K562 (cell line): Measurements from ENCODE around the gene GPX1. TPM values are rescaled to one million over a fixed set of nuclear protein-coding genes. Genes with fewer than 3 reads are reported as not detected.
"Not testable (repeated sequence)": the region's sequence is repeated elsewhere in the genome, so short reads cannot be mapped to it uniquely, and the experiment has no call there.

Experiments
- ATAC-seq: fragments of 200-7000 bp; cut with Tn5 transposase; 3 replicates; pipeline ENCODE4 v1.9.1; 2020; ENCODE audit warnings: moderate library complexity
- BruUV-seq: library from RNA; stranded (reverse); fragments of 400-500 nt; replicated peaks from 2 replicates; lab custom pipeline; 2021; lab: Mats Ljungman, UMichigan
- CTCF ChIA-PET: fragments of 300-600 bp; formaldehyde crosslinking; extraction: SDS; loops from one replicate; lab custom pipeline; 2021; ENCODE audit warnings: low intra/inter-chr PET ratio; lab: Yijun Ruan, JAX
- POLR2A ChIA-PET: fragments of 300-600, 350-650 bp; sonication (Branson Sonifier 250); formaldehyde crosslinking; extraction: SDS; loops from one replicate; lab custom pipeline; 2021; ENCODE audit warnings: antibody characterized with exemption, inconsistent platforms; lab: Yijun Ruan, JAX
- DNase-seq, 4 experiments: peaks; one replicate each; pipeline versions ENCODE4 v3.0.0 to v3.0.0-alpha.2; 2011 to 2018; ENCODE audit warnings: low spot score in 3 of 4, mixed read lengths in 3 of 4; ENCODE audit errors: extremely low read depth in 1 of 4
- FAIRE-seq: peaks from 2 replicates; lab custom pipeline; 2011; peaks lifted over from hg19 to GRCh38; lab: Jason Lieb, UNC
- H2AFZ ChIP-seq: 2 replicates; pipeline ENCODE4 v1.6.0; 2011; ENCODE audit warnings: low read depth, low read length, control low read depth, inconsistent platforms
- H3K27ac ChIP-seq: fragments of 200-600 bp; 3 replicates; pipeline ENCODE4 v1.8.0; 2011; ENCODE audit warnings: low read depth, mild to moderate bottlenecking, control low read depth, inconsistent platforms, low read length, moderate library complexity, mixed read lengths; ENCODE audit errors: extremely low read depth
- H3K27me3 ChIP-seq, 2 experiments: fragments of 300-600 bp in 1 of 2; 2 replicates in 1 of 2; 3 replicates in 1 of 2; pipeline versions ENCODE4 v1.6.0 to v1.8.0; 2011; ENCODE audit warnings: inconsistent platforms in 2 of 2, low read length in 2 of 2, mild to moderate bottlenecking in 1 of 2, mixed read lengths in 1 of 2, moderate library complexity in 1 of 2; ENCODE audit not compliant: control insufficient read depth in 2 of 2, insufficient read depth in 2 of 2
- H3K36me3 ChIP-seq: fragments of 300-600 bp; 3 replicates; pipeline ENCODE4 v1.8.0; 2011; ENCODE audit warnings: mild to moderate bottlenecking, low read length, inconsistent platforms; ENCODE audit not compliant: control insufficient read depth, insufficient read depth
- H3K4me1 ChIP-seq, 2 experiments: fragments of 200-600 bp in 1 of 2; replicated peaks in 1 of 2; 2 replicates in 1 of 2; 3 replicates in 1 of 2; pipeline versions ENCODE4 v1.5.1 to v1.8.0; 2011; ENCODE audit warnings: inconsistent platforms in 2 of 2, low read length in 2 of 2, mild to moderate bottlenecking in 1 of 2, mixed read lengths in 1 of 2, moderate library complexity in 1 of 2; ENCODE audit not compliant: control insufficient read depth in 2 of 2, insufficient read depth in 2 of 2
- H3K4me2 ChIP-seq: 2 replicates; pipeline ENCODE4 v1.6.1; 2011; ENCODE audit warnings: low read length, control low read depth, inconsistent platforms, mixed read lengths; ENCODE audit not compliant: insufficient read depth
- H3K4me3 ChIP-seq: fragments of 200-600 bp; sonication (generic), shearing (Covaris generic); 2 replicates; pipeline ENCODE4 v1.5.1; 2016; ENCODE audit warnings: control low read depth, inconsistent platforms
- H3K79me2 ChIP-seq: fragments of 200-600 bp; 3 replicates; pipeline ENCODE4 v1.8.0; 2011; ENCODE audit warnings: low read length, inconsistent platforms; ENCODE audit not compliant: control insufficient read depth, insufficient read depth
- H3K9ac ChIP-seq, 2 experiments: 2 replicates each; pipeline versions ENCODE4 v1.6.0 to v1.6.1; 2011; ENCODE audit warnings: low read depth in 2 of 2, low read length in 2 of 2, control low read depth in 1 of 2, inconsistent platforms in 1 of 2, mild to moderate bottlenecking in 1 of 2, mixed read lengths in 1 of 2; ENCODE audit not compliant: insufficient read depth in 1 of 2
- H3K9me1 ChIP-seq: one replicate; pipeline ENCODE4 v1.6.0; 2011; ENCODE audit warnings: inconsistent platforms, mild to moderate bottlenecking, low read length, moderate library complexity; ENCODE audit not compliant: control insufficient read depth, insufficient read depth
- H3K9me3 ChIP-seq: replicated peaks from 2 replicates; pipeline ENCODE4 v1.5.1; 2011; ENCODE audit warnings: low read depth, low read length, inconsistent platforms; ENCODE audit not compliant: control insufficient read depth, insufficient read depth
- H4K20me1 ChIP-seq: replicated peaks from 2 replicates; pipeline ENCODE4 v1.6.1; 2011; ENCODE audit warnings: low read length, inconsistent platforms, mixed read lengths; ENCODE audit not compliant: control insufficient read depth, insufficient read depth
- SMC3 ChIP-seq: conservative IDR thresholded peaks from 2 replicates; pipeline ENCODE4 v1.6.1; 2011; ENCODE audit warnings: low read depth, low read length, improper control_type of control experiment; ENCODE audit not compliant: insufficient read depth
- WGBS: fragments of 100-300 bp; shearing (Covaris generic); methylation state at CpG from one replicate; pipeline ENCODE4 v1.1.6; 2016; ENCODE audit warnings: low coverage, mixed read lengths; ENCODE audit not compliant: insufficient coverage; ENCODE audit errors: missing lambda C conversion rate; 5-methylcytosine and 5-hydroxymethylcytosine counted together
- in situ Hi-C: fragments of 300-500 bp; cut with MboI; formaldehyde crosslinking; loops from 4 replicates; pipeline ENCODE4 v1.15.0; 2018; ENCODE audit warnings: inconsistent platforms, mixed read lengths
- intact Hi-C: fragments of 100-400 bp; cut with micrococcal nuclease; formaldehyde crosslinking; loops from 2 replicates; pipeline ENCODE4 v1.14.2; 2022
- polyA plus RNA-seq, 8 experiments: library from polyadenylated mRNA; depleted of rRNA in 4 of 8; stranded (reverse) in 5 of 8; unstranded in 3 of 8; fragments of >200 nt; fragmentation: Nextera tagmentation in 2 of 8; fragmentation: Illumina TruSeq in 1 of 8; extraction: Ambion mirVana in 2 of 8; extraction: Trizol in 1 of 8; gene quantifications; 2 replicates each; pipeline versions ENCODE4 v1.2.1 to v1.2.3, GENCODE V29; 2011 to 2014; ENCODE audit warnings: inconsistent platforms in 1 of 8, missing spikeins in 1 of 8
- total RNA-seq, 7 experiments: library from RNA; depleted of rRNA in 6 of 7; stranded (reverse); fragments of >200 nt in 6 of 7; fragmentation: Illumina TruSeq in 2 of 7; extraction: Trizol in 2 of 7; gene quantifications; 2 replicates each; pipeline versions ENCODE4 v1.2.1 to v1.2.3, GENCODE V29; 2011 to 2021; ENCODE audit warnings: low replicate concordance in 1 of 7
- TF ChIP-seq, protein P1 (sequence below), 3 experiments: IDR thresholded peaks in 2 of 3; conservative IDR thresholded peaks in 1 of 3; 2 replicates each; pipeline ENCODE4 v1.5.1; 2011 to 2012; ENCODE audit warnings: low read length in 3 of 3, mild to moderate bottlenecking in 3 of 3, control low read depth in 2 of 3, improper control_type of control experiment in 1 of 3, inconsistent platforms in 1 of 3, low read depth in 1 of 3, mixed read lengths in 1 of 3, moderate library complexity in 1 of 3; ENCODE audit not compliant: insufficient read depth in 2 of 3
- TF ChIP-seq, protein P2 (sequence below): fragments of 200-400 bp; formaldehyde crosslinking; IDR thresholded peaks from 2 replicates; pipeline ENCODE4 v1.6.1; 2017; ENCODE audit warnings: mild to moderate bottlenecking, low read depth, low read length, moderate library complexity

GPX1 gene
- total and polyA plus RNA-seq, 9 of the 15 experiments (the other 6 are each of a cell fraction or from before 2014, with no cell fraction given) = 0.08 to 1.3 (median 0.21) TPM; not detected in 5

DNA sequence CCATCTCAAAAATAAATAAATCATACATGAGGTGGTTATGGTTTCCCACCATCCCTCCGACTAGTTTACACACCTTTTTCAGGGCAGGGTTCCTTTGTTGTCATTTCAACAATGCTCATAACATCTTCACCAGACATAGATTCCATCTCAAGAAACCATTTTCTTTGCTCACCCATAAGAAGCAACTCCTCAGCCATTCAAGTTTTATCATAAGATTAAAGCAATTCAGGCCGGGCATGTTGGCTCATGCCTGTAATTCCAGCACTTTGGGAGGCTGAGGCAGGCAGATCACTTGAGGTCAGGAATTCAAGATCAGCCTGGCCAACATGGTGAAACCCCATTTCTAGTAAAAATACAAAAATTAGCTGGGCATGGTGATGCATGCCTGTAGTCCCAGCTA lies 29.8 kb downstream of the GPX1 start:
- H3K4me2 ChIP-seq, H3K4me3 ChIP-seq, H3K79me2 ChIP-seq, in situ Hi-C loops, POLR2A ChIA-PET, BruUV-seq, intact Hi-C loops, H3K27me3 ChIP-seq, H4K20me1 ChIP-seq, DNase-seq, H3K4me1 ChIP-seq, ATAC-seq, H3K27ac ChIP-seq, FAIRE-seq, H2AFZ ChIP-seq, H3K9me1 ChIP-seq, H3K9ac ChIP-seq, H3K9me3 ChIP-seq: not testable (repeated sequence)
- peaks cover 70% of the 10 kb centered on the region for H3K36me3 ChIP-seq
- 100% methylated on average over 1 of the region's 2 CpGs for WGBS
- CTCF ChIA-PET = interaction anchor here (1.5 kb wide), 1 partner anchor 120 kb away, joined by 8 read pairs; no protein-coding TSS in a partner anchor

DNA sequence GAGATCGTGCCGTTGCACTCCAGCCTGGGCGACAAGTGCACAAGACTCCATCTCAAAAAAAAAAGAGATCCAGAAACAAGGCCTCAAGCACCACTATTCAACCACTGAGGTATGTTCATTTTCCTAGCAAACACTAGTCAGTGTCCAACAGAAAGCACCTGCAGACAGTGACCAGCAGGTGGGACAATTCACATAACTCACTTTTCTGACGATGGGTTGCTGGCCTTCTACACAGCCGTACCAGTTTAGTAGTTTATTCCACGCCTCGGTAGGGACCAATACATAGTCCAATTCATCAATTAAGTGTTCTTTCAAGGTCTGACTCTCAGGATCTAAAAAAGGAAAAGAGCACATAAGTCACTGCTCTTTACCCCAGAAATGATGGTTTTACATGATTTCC lies 30.7 kb downstream of the GPX1 start:
- in situ Hi-C loops (no loop called here), intact Hi-C loops (no loop called here)
- no peaks in the 10 kb centered on the region for H3K27me3 ChIP-seq
- H3K4me2 ChIP-seq = no peak overlapping the region
- BruUV-seq = no TSS peak
- no peaks in the 10 kb centered on the region for H3K79me2 ChIP-seq
- peaks cover 68% of the 10 kb centered on the region for H3K36me3 ChIP-seq
- WGBS = 91% methylated on average over 7 of the region's 7 CpGs
- ChIA-PET CTCF (interaction anchor here (1.5 kb wide), 1 partner anchor 121 kb away, joined by 8 read pairs; no protein-coding TSS in a partner anchor), POLR2A (no interaction called here)
- FAIRE-seq (no peak), ATAC-seq (0 out of 3 replicates have a peak, but pooled peaks have one; percentile 34), DNase-seq (peak in 1 of 4 experiments; percentile 14)
- no peaks in the 10 kb centered on the region for H3K9me3 ChIP-seq
- no peaks in the 10 kb centered on the region for H3K4me1 ChIP-seq
- no peak overlapping the region for H3K27ac ChIP-seq
- TF ChIP-seq, protein P1, sequence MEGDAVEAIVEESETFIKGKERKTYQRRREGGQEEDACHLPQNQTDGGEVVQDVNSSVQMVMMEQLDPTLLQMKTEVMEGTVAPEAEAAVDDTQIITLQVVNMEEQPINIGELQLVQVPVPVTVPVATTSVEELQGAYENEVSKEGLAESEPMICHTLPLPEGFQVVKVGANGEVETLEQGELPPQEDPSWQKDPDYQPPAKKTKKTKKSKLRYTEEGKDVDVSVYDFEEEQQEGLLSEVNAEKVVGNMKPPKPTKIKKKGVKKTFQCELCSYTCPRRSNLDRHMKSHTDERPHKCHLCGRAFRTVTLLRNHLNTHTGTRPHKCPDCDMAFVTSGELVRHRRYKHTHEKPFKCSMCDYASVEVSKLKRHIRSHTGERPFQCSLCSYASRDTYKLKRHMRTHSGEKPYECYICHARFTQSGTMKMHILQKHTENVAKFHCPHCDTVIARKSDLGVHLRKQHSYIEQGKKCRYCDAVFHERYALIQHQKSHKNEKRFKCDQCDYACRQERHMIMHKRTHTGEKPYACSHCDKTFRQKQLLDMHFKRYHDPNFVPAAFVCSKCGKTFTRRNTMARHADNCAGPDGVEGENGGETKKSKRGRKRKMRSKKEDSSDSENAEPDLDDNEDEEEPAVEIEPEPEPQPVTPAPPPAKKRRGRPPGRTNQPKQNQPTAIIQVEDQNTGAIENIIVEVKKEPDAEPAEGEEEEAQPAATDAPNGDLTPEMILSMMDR (IDR thresholded peaks at IDR 0.05 in 2 of 3, conservative IDR thresholded peaks at IDR 0.05 in 1 of 3; ENCODE audit: insufficient read depth in 2 of 3, low read depth in 1 of 3, low read length in 3 of 3) = peak in 2 of 3 experiments; percentile 11 to 23; a peak in 2 of 6 replicates
- TF ChIP-seq, protein P2, sequence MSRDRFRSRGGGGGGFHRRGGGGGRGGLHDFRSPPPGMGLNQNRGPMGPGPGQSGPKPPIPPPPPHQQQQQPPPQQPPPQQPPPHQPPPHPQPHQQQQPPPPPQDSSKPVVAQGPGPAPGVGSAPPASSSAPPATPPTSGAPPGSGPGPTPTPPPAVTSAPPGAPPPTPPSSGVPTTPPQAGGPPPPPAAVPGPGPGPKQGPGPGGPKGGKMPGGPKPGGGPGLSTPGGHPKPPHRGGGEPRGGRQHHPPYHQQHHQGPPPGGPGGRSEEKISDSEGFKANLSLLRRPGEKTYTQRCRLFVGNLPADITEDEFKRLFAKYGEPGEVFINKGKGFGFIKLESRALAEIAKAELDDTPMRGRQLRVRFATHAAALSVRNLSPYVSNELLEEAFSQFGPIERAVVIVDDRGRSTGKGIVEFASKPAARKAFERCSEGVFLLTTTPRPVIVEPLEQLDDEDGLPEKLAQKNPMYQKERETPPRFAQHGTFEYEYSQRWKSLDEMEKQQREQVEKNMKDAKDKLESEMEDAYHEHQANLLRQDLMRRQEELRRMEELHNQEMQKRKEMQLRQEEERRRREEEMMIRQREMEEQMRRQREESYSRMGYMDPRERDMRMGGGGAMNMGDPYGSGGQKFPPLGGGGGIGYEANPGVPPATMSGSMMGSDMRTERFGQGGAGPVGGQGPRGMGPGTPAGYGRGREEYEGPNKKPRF = no peak
- TF ChIP-seq SMC3 = 0 out of 2 replicates have a peak, but pooled peaks have one; percentile 11
- no peak overlapping the region for H3K9ac ChIP-seq
- no peaks in the 10 kb centered on the region for H4K20me1 ChIP-seq
- H3K4me3 ChIP-seq = no peak overlapping the region
- H3K9me1 ChIP-seq = no peaks in the 10 kb centered on the region
- H2AFZ ChIP-seq = no peak overlapping the region
